ENCODE measurements around the gene FNBP1L.

DNA sequence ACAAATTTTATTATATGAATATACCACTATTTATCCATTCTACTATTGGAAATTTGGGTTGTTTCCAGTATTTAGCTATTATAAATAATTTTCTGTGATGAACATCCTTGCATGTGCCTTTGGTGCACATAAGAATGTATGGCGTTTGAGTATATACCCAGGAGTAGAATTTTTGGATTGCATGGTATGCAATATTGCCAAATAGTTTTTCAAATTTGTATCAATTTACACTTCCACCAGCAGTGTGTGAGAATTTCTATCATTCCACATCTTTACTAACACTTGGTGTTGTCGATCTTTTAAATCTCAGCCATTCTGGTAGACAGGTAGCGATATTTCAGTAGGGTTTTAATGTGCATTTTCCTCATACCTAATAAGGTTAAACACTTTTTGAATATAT lies 9.2 kb upstream of the FNBP1L start:
- TF ChIP-seq, protein P1, sequence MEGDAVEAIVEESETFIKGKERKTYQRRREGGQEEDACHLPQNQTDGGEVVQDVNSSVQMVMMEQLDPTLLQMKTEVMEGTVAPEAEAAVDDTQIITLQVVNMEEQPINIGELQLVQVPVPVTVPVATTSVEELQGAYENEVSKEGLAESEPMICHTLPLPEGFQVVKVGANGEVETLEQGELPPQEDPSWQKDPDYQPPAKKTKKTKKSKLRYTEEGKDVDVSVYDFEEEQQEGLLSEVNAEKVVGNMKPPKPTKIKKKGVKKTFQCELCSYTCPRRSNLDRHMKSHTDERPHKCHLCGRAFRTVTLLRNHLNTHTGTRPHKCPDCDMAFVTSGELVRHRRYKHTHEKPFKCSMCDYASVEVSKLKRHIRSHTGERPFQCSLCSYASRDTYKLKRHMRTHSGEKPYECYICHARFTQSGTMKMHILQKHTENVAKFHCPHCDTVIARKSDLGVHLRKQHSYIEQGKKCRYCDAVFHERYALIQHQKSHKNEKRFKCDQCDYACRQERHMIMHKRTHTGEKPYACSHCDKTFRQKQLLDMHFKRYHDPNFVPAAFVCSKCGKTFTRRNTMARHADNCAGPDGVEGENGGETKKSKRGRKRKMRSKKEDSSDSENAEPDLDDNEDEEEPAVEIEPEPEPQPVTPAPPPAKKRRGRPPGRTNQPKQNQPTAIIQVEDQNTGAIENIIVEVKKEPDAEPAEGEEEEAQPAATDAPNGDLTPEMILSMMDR (IDR thresholded peaks at IDR 0.05) = no peak
- no peak for TF ChIP-seq EZH2 (IDR thresholded peaks at IDR 0.05; ENCODE audit: borderline replicate concordance, insufficient read depth, low read depth, low read length, poor library complexity, severe bottlenecking)
